GM21576 (cell line): ENCODE results near the gene CMTM5.

Source experiments
- ATAC-seq: cut with Tn5 transposase; IDR thresholded peaks from one replicate; pipeline ENCODE4 v1.9.1; 2021; ENCODE audit warnings: mild to moderate bottlenecking, moderate library complexity; ENCODE audit not compliant: unreplicated experiment

The CMTM5 gene

GRCh38 chr14:23357261-23357660, 19.6 kb upstream of the CMTM5 start:
- no peak for ATAC-seq

GRCh38 chr14:23358042-23358441, 18.8 kb upstream of the CMTM5 start:
- no peak for ATAC-seq

- no peak for ATAC-seq
Measured at GRCh38 chr14:23358553-23359166, 18.2 kb upstream of the CMTM5 start.

GRCh38 chr14:23359167-23359626, 17.6 kb upstream of the CMTM5 start:
- ATAC-seq = no peak

GRCh38 chr14:23359722-23360447, 17.0 kb upstream of the CMTM5 start:
- no peak for ATAC-seq

- ATAC-seq = no peak
Measured at GRCh38 chr14:23360496-23360895, 16.4 kb upstream of the CMTM5 start.

- no peak for ATAC-seq
Measured at GRCh38 chr14:23361320-23361719, 15.5 kb upstream of the CMTM5 start.

- no peak for ATAC-seq
Measured at GRCh38 chr14:23361763-23362162, 15.1 kb upstream of the CMTM5 start.

GRCh38 chr14:23362200-23362599, 14.6 kb upstream of the CMTM5 start:
- no peak for ATAC-seq

- no peak for ATAC-seq
Measured at GRCh38 chr14:23364164-23365035, 12.4 kb upstream of the CMTM5 start.

- no peak for ATAC-seq
Measured at GRCh38 chr14:23365036-23365731, 11.7 kb upstream of the CMTM5 start, which contains the start of gene EFS. EFS (minus strand) TSS chr14:23365172; CDS start chr14:23365025, 147 bp downstream.

GRCh38 chr14:23365732-23366425, 11.0 kb upstream of the CMTM5 start:
- ATAC-seq = no peak

- no peak for ATAC-seq
Measured at GRCh38 chr14:23366426-23366921, 10.4 kb upstream of the CMTM5 start.

- ATAC-seq = no peak
Measured at GRCh38 chr14:23370221-23370620, 6.6 kb upstream of the CMTM5 start.

GRCh38 chr14:23371865-23372264, 5.0 kb upstream of the CMTM5 start:
- no peak for ATAC-seq

- no peak for ATAC-seq
Measured at GRCh38 chr14:23372509-23372908, 4.3 kb upstream of the CMTM5 start, which contains the start of gene IL25. IL25 (plus strand) TSS chr14:23372809.

- ATAC-seq = no peak
Measured at GRCh38 chr14:23373041-23373440, 3.8 kb upstream of the CMTM5 start.

GRCh38 chr14:23375527-23376251, 1.2 kb upstream of the CMTM5 start:
- no peak for ATAC-seq

GRCh38 chr14:23377198-23377550, 328 bp downstream of the CMTM5 start:
- no peak for ATAC-seq
